Suprapubic skin (tissue), 4 donors: Measurements from ENCODE around the gene PCDHA1.

ENCODE experiments used
- CTCF ChIP-seq, 2 donors: fragments of 200-600 bp in 1 of 2; fragments of 450-650 bp in 1 of 2; sonication (generic) in 1 of 2; IDR thresholded peaks; one replicate each; pipeline ENCODE4 v1.5.1; 2016 to 2019; ENCODE audit warnings: antibody characterized with exemption in 2 of 2, mild to moderate bottlenecking in 1 of 2, moderate library complexity in 1 of 2
- POLR2A ChIP-seq, 2 donors: fragments of 450-650 bp; IDR thresholded peaks; one replicate each; pipeline ENCODE4 v1.6.1; 2017; ENCODE audit warnings: antibody characterized with exemption in 2 of 2, mild to moderate bottlenecking in 2 of 2, moderate library complexity in 2 of 2
- POLR2AphosphoS5 ChIP-seq, 3 donors: sonication (generic); formaldehyde crosslinking; IDR thresholded peaks; one replicate each; pipeline ENCODE4 v1.6.1; 2017; ENCODE audit warnings: antibody characterized with exemption in 3 of 3

GRCh38 chr5:141007791-141008190 lies 221.9 kb downstream of the PCDHA1 start:
- TF ChIP-seq CTCF (IDR thresholded peaks at IDR 0.05) = no peak
- no peak for TF ChIP-seq POLR2AphosphoS5 (IDR thresholded peaks at IDR 0.05)
- no peak for TF ChIP-seq POLR2A (IDR thresholded peaks at IDR 0.05)
